Neural cell (in vitro differentiated cells): ENCODE data around the gene VASN. TPM values are rescaled to one million over a fixed set of nuclear protein-coding genes. Genes with fewer than 3 reads are reported as not detected.

Source experiments
- H2AFZ ChIP-seq: fragments of 200-600, 300-800 bp; sonication (generic), shearing (Covaris generic); 2 replicates; pipeline ENCODE4 v1.6.0; 2014; ENCODE audit warnings: low read depth, mild to moderate bottlenecking, antibody characterized with exemption, low read length, moderate library complexity
- H3F3A ChIP-seq: fragments of 200-600 bp; shearing (Covaris generic); 2 replicates; pipeline ENCODE4 v1.6.1; 2016; ENCODE audit warnings: mild to moderate bottlenecking, moderate library complexity, mixed read lengths, antibody characterized with exemption, low read length; ENCODE audit not compliant: insufficient read depth, poor library complexity, severe bottlenecking
- H3K27ac ChIP-seq: fragments of 200-600, 300-800 bp; sonication (generic), shearing (Covaris generic); 2 replicates; pipeline ENCODE4 v1.5.1; 2014; ENCODE audit warnings: mild to moderate bottlenecking, low read length, moderate library complexity
- H3K27me3 ChIP-seq: fragments of 300-800, 200-600 bp; sonication (generic), shearing (Covaris generic); 2 replicates; pipeline ENCODE4 v1.6.0; 2014; ENCODE audit warnings: mild to moderate bottlenecking, low read depth, low read length, moderate library complexity; ENCODE audit not compliant: insufficient read depth
- H3K36me3 ChIP-seq: fragments of 300-800, 200-600 bp; sonication (generic), shearing (Covaris generic); 2 replicates; pipeline ENCODE4 v1.5.1; 2014; ENCODE audit warnings: mild to moderate bottlenecking, antibody characterized with exemption, low read length, moderate library complexity; ENCODE audit not compliant: insufficient read depth
- H3K4me2 ChIP-seq: fragments of 300-800, 200-600 bp; sonication (generic), shearing (Covaris generic); 2 replicates; pipeline ENCODE4 v1.6.0; 2014; ENCODE audit warnings: mild to moderate bottlenecking, low read length
- H3K4me3 ChIP-seq: fragments of 300-800, 200-600 bp; sonication (generic), shearing (Covaris generic); 2 replicates; pipeline ENCODE4 v1.5.1; 2014; ENCODE audit warnings: mild to moderate bottlenecking, low read length, moderate library complexity
- H3K79me2 ChIP-seq: fragments of 200-600 bp; shearing (Covaris generic); replicated peaks from 2 replicates; pipeline ENCODE4 v1.6.0; 2014; ENCODE audit warnings: mild to moderate bottlenecking, low read length, moderate library complexity; ENCODE audit not compliant: insufficient read depth
- H3K9ac ChIP-seq: fragments of 300-800, 200-600 bp; sonication (generic), shearing (Covaris generic); 2 replicates; pipeline ENCODE4 v1.6.1; 2016; ENCODE audit warnings: mild to moderate bottlenecking, low read length, mixed read lengths
- H3K9me2 ChIP-seq: fragments of 200-600 bp; shearing (Covaris generic); 2 replicates; pipeline ENCODE4 v1.6.1; 2016; ENCODE audit warnings: mild to moderate bottlenecking, low read length, mixed read lengths; ENCODE audit not compliant: insufficient read depth
- H3K9me3 ChIP-seq: fragments of 200-600, 300-800 bp; sonication (generic), shearing (Covaris generic); 2 replicates; pipeline ENCODE4 v1.6.1; 2016; ENCODE audit warnings: mild to moderate bottlenecking, mixed run types, low read length, moderate library complexity, mixed read lengths
- H4K20me1 ChIP-seq: fragments of 200-600 bp; shearing (Covaris generic); 2 replicates; pipeline ENCODE4 v1.6.1; 2016; ENCODE audit warnings: mild to moderate bottlenecking, mixed run types; ENCODE audit not compliant: insufficient read depth
- CTCF ChIP-seq: fragments of 450-650 bp; IDR thresholded peaks from 2 replicates; pipeline ENCODE4 v1.5.1; 2014; ENCODE audit warnings: antibody characterized with exemption, mild to moderate bottlenecking, moderate library complexity; ENCODE audit not compliant: poor library complexity, severe bottlenecking
- EP300 ChIP-seq: fragments of 450-650 bp; conservative IDR thresholded peaks from 2 replicates; pipeline ENCODE4 v1.6.1; 2014; ENCODE audit warnings: antibody characterized with exemption, mild to moderate bottlenecking, moderate library complexity; ENCODE audit not compliant: poor library complexity, severe bottlenecking
- EZH2 ChIP-seq: fragments of 200-600, 300-800 bp; shearing (Covaris generic), sonication (generic); IDR thresholded peaks from 2 replicates; pipeline ENCODE4 v1.6.1; 2014; ENCODE audit warnings: antibody characterized with exemption, low read length, borderline replicate concordance, mild to moderate bottlenecking; ENCODE audit not compliant: insufficient read depth, poor library complexity, severe bottlenecking
- MXI1 ChIP-seq: fragments of 450-650 bp; conservative IDR thresholded peaks from 2 replicates; pipeline ENCODE4 v1.6.1; 2014; ENCODE audit warnings: antibody characterized with exemption, mild to moderate bottlenecking; ENCODE audit not compliant: poor library complexity, severe bottlenecking
- RAD21 ChIP-seq: fragments of 450-650 bp; conservative IDR thresholded peaks from 2 replicates; pipeline ENCODE4 v1.6.1; 2014; ENCODE audit warnings: antibody characterized with exemption, mild to moderate bottlenecking, moderate library complexity
- REST ChIP-seq: IDR thresholded peaks from 2 replicates; pipeline ENCODE4 v1.6.1; 2012; ENCODE audit warnings: borderline replicate concordance
- SMC3 ChIP-seq: fragments of 450-650 bp; conservative IDR thresholded peaks from 2 replicates; pipeline ENCODE4 v1.6.1; 2014; ENCODE audit warnings: antibody characterized with exemption, mild to moderate bottlenecking, moderate library complexity; ENCODE audit not compliant: poor library complexity
- polyA plus RNA-seq: library from polyadenylated mRNA; depleted of rRNA; stranded (reverse); fragments of >200 nt; gene quantifications from 2 replicates; pipeline ENCODE4 v1.2.3, GENCODE V29; 2014

Gene VASN
- polyA plus RNA-seq, 1 donor from 2014 or later: 0.57 TPM

GRCh38 chr16:4402439-4403132, 30.9 kb downstream of the VASN start:
- no peak overlapping the region for H3K4me2 ChIP-seq
- no peak overlapping the region for H3K4me3 ChIP-seq

More at GRCh38 chr16:4402439-4403132, 30.9 kb downstream of the VASN start:
- Histone ChIP-seq H3K79me2 (no peaks in the 10 kb centered on the region), H2AFZ (no peak overlapping the region), H3F3A (no peaks in the 10 kb centered on the region), H3K36me3 (no peaks in the 10 kb centered on the region), H3K9me3 (no peaks in the 10 kb centered on the region), H3K9me2 (no peaks in the 10 kb centered on the region), H3K9ac (peak overlapping the region; percentile 2), H3K27me3 (no peaks in the 10 kb centered on the region), H3K27ac (no peak overlapping the region), H4K20me1 (no peaks in the 10 kb centered on the region)
- TF ChIP-seq EZH2: no peak
- TF ChIP-seq REST: no peak
- TF ChIP-seq CTCF: peak; percentile 96
- TF ChIP-seq SMC3: peak; percentile 91
- peak; percentile 61 for TF ChIP-seq MXI1
- no peak for TF ChIP-seq EP300
- peak; percentile 98 for TF ChIP-seq RAD21
